Measurements from ENCODE around the gene SMC3. TPM values are rescaled to one million over a fixed set of nuclear protein-coding genes. Genes with fewer than 3 reads are reported as not detected.

Gene SMC3
- polyA plus RNA-seq, 1 of the 3 experiments (the other 2 are of a cell fraction), result 10.1 TPM

DNA sequence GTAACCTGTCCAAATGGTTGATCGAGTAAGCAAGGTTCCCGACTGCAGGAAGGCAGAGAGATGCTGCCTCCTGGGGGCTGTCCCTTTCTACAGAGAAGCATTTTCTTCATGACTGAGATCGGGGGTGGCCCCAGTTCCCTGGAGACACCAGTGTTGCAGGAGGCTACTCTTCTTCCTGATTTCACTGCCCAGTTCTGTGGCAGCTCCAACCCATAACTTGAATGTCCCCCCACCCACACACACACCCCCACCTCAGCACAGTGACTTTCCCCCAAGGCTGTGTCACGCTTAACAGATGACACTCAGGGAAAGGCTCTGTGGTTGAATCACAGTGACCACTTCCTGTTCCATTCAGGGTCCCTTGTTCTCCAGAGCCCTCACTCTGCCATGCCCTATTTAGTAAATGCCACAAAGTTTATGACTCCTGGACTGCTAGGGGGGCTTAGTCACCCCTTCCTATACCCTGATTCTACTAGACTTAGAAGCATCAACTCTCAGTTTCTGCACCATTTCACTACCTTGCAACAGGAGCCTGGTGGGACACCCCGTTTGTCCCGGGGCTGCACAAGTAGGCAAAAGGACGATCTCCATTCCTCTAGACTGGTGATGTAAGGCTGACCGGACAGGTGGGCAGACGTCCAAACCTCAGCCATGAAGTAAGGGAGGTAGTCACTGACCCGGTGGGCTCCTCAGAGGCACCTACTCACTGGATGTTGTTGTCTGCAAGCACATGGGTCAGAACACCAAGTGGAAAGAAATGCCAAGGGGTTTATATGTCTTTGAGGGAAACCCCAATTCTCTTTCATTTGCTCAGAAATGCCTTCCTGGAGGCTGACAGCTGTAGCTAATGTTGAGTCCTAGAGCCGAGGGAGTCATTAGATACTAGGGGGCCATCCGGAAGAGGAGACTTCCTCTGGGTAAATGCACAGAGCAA is 31.3 kb upstream of the SMC3 start:
- POLR2A ChIA-PET, result no interaction called here
- Histone ChIP-seq H2AFZ (ENCODE audit: low read depth) (peak overlapping the region; percentile 71; the same call in 1 of the 2 replicates), H3K9me3 (no peaks in the 10 kb centered on the region), H3F3A (replicated peaks; ENCODE audit: insufficient read depth) (peaks cover 25% of the 10 kb centered on the region), H3K27me3 (ENCODE audit: insufficient read depth) (no peaks in the 10 kb centered on the region), H3K4me3 (ENCODE audit: low read depth in 2 of 2, low read length in 1 of 2) (0 out of 4 replicates have a peak overlapping the region, but pooled peaks of 1 of the 2 experiments have one; percentile 3), H3K36me3 (replicated peaks in 1 of 2; ENCODE audit: control insufficient read depth in 1 of 2, insufficient read depth in 2 of 2, low read length in 1 of 2) (no peaks in the 10 kb centered on the region), H3K4me1 (ENCODE audit: control insufficient read depth in 1 of 2, insufficient read depth in 2 of 2, low read depth in 1 of 2, low read length in 1 of 2) (peaks cover 0 to 20% of the 10 kb centered on the region in 2 experiments; a peak in 2 of 4 replicates), H3K9me2 (no peaks in the 10 kb centered on the region), H3K79me2 (ENCODE audit: insufficient read depth) (no peaks in the 10 kb centered on the region), H3K4me2 (peak overlapping the region; percentile 59), H3K27ac (ENCODE audit: low read depth in 2 of 2, low read length in 1 of 2) (peak overlapping the region in 1 of 2 experiments; percentile 58; a peak in 2 of 4 replicates), H3K9ac (no peak overlapping the region), H4K20me1 (ENCODE audit: insufficient read depth) (no peaks in the 10 kb centered on the region)
- CTCF ChIA-PET, result interaction anchor here (1.8 kb wide), 1 partner anchor 182 kb away, joined by 6 read pairs; no protein-coding TSS in a partner anchor
- no peak for DNase-seq
- WGBS (ENCODE audit: low lambda C conversion rate), result 28% methylated on average over 12 of the region's 12 CpGs
- no peak for TF ChIP-seq NRF1 (IDR thresholded peaks at IDR 0.05; ENCODE audit: low read depth, low read length)
- TF ChIP-seq GATA2 (CRISPR knock-in tag; IDR thresholded peaks at IDR 0.05), result no peak
- no peak for TF ChIP-seq POLR2AphosphoS5 (IDR thresholded peaks at IDR 0.05; ENCODE audit: low read depth, low read length)
- TF ChIP-seq, protein P1, sequence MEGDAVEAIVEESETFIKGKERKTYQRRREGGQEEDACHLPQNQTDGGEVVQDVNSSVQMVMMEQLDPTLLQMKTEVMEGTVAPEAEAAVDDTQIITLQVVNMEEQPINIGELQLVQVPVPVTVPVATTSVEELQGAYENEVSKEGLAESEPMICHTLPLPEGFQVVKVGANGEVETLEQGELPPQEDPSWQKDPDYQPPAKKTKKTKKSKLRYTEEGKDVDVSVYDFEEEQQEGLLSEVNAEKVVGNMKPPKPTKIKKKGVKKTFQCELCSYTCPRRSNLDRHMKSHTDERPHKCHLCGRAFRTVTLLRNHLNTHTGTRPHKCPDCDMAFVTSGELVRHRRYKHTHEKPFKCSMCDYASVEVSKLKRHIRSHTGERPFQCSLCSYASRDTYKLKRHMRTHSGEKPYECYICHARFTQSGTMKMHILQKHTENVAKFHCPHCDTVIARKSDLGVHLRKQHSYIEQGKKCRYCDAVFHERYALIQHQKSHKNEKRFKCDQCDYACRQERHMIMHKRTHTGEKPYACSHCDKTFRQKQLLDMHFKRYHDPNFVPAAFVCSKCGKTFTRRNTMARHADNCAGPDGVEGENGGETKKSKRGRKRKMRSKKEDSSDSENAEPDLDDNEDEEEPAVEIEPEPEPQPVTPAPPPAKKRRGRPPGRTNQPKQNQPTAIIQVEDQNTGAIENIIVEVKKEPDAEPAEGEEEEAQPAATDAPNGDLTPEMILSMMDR (IDR thresholded peaks at IDR 0.05), result peak; percentile 46
- TF ChIP-seq, protein P2, sequence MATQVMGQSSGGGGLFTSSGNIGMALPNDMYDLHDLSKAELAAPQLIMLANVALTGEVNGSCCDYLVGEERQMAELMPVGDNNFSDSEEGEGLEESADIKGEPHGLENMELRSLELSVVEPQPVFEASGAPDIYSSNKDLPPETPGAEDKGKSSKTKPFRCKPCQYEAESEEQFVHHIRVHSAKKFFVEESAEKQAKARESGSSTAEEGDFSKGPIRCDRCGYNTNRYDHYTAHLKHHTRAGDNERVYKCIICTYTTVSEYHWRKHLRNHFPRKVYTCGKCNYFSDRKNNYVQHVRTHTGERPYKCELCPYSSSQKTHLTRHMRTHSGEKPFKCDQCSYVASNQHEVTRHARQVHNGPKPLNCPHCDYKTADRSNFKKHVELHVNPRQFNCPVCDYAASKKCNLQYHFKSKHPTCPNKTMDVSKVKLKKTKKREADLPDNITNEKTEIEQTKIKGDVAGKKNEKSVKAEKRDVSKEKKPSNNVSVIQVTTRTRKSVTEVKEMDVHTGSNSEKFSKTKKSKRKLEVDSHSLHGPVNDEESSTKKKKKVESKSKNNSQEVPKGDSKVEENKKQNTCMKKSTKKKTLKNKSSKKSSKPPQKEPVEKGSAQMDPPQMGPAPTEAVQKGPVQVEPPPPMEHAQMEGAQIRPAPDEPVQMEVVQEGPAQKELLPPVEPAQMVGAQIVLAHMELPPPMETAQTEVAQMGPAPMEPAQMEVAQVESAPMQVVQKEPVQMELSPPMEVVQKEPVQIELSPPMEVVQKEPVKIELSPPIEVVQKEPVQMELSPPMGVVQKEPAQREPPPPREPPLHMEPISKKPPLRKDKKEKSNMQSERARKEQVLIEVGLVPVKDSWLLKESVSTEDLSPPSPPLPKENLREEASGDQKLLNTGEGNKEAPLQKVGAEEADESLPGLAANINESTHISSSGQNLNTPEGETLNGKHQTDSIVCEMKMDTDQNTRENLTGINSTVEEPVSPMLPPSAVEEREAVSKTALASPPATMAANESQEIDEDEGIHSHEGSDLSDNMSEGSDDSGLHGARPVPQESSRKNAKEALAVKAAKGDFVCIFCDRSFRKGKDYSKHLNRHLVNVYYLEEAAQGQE (IDR thresholded peaks at IDR 0.05; ENCODE audit: low read depth, low read length), result no peak
- no peak for TF ChIP-seq MXI1 (IDR thresholded peaks at IDR 0.05; ENCODE audit: low read depth, low read length)
- TF ChIP-seq TEAD4 (IDR thresholded peaks at IDR 0.05; ENCODE audit: borderline replicate concordance, insufficient read depth), result no peak
- no peak for TF ChIP-seq ELF1 (IDR thresholded peaks at IDR 0.05)
- TF ChIP-seq GABPA (IDR thresholded peaks at IDR 0.05; ENCODE audit: low read depth), result no peak
- peak; percentile 53 for TF ChIP-seq RAD21 (IDR thresholded peaks at IDR 0.05; ENCODE audit: low read length)
- TF ChIP-seq, protein P3, sequence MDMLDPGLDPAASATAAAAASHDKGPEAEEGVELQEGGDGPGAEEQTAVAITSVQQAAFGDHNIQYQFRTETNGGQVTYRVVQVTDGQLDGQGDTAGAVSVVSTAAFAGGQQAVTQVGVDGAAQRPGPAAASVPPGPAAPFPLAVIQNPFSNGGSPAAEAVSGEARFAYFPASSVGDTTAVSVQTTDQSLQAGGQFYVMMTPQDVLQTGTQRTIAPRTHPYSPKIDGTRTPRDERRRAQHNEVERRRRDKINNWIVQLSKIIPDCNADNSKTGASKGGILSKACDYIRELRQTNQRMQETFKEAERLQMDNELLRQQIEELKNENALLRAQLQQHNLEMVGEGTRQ (IDR thresholded peaks at IDR 0.05; ENCODE audit: borderline replicate concordance, low read depth, low read length), result no peak
- TF ChIP-seq, protein P4, sequence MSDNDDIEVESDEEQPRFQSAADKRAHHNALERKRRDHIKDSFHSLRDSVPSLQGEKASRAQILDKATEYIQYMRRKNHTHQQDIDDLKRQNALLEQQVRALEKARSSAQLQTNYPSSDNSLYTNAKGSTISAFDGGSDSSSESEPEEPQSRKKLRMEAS (IDR thresholded peaks at IDR 0.05; ENCODE audit: low read depth), result peak; percentile 26; the same call in 1 of the 2 replicates
- TF ChIP-seq, protein P5, sequence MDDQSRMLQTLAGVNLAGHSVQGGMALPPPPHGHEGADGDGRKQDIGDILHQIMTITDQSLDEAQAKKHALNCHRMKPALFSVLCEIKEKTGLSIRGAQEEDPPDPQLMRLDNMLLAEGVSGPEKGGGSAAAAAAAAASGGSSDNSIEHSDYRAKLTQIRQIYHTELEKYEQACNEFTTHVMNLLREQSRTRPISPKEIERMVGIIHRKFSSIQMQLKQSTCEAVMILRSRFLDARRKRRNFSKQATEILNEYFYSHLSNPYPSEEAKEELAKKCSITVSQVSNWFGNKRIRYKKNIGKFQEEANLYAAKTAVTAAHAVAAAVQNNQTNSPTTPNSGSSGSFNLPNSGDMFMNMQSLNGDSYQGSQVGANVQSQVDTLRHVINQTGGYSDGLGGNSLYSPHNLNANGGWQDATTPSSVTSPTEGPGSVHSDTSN (IDR thresholded peaks at IDR 0.05), result no peak; the same call in 1 of the 2 replicates
- TF ChIP-seq RCOR1 (IDR thresholded peaks at IDR 0.05; ENCODE audit: low read length), result no peak
- TF ChIP-seq EP300 (IDR thresholded peaks at IDR 0.05; ENCODE audit: borderline replicate concordance in 1 of 2, low read depth in 1 of 2, low read length in 1 of 2), result peak in 1 of 2 experiments; percentile 44; a peak in 2 of 4 replicates
- TF ChIP-seq SMC3 (IDR thresholded peaks at IDR 0.05; ENCODE audit: low read depth, low read length), result peak; percentile 53
- TF ChIP-seq EZH2phosphoT487 (IDR thresholded peaks at IDR 0.05; ENCODE audit: borderline replicate concordance, low read depth), result no peak
- no peak for TF ChIP-seq RXRA (IDR thresholded peaks at IDR 0.05; ENCODE audit: borderline replicate concordance, low read depth)
- no peak for TF ChIP-seq FOXM1 (IDR thresholded peaks at IDR 0.05; ENCODE audit: low read depth)
- TF ChIP-seq, protein P6, sequence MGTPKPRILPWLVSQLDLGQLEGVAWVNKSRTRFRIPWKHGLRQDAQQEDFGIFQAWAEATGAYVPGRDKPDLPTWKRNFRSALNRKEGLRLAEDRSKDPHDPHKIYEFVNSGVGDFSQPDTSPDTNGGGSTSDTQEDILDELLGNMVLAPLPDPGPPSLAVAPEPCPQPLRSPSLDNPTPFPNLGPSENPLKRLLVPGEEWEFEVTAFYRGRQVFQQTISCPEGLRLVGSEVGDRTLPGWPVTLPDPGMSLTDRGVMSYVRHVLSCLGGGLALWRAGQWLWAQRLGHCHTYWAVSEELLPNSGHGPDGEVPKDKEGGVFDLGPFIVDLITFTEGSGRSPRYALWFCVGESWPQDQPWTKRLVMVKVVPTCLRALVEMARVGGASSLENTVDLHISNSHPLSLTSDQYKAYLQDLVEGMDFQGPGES (IDR thresholded peaks at IDR 0.05; ENCODE audit: low read depth, low read length), result no peak
- TF ChIP-seq CHD2 (IDR thresholded peaks at IDR 0.05; ENCODE audit: low read length, partially characterized antibody), result no peak
- peak; percentile 3; the same call in 1 of the 2 replicates for TF ChIP-seq JUND (IDR thresholded peaks at IDR 0.05)
- TF ChIP-seq YY1 (IDR thresholded peaks at IDR 0.05; ENCODE audit: low read depth), result no peak
- no peak for TF ChIP-seq RFX5 (IDR thresholded peaks at IDR 0.05; ENCODE audit: low read length)

Measured in SK-N-SH (cell line).